ENCODE results near the gene ERRFI1.

The ERRFI1 gene

GRCh38 chr1:8015036-8015808, 10.9 kb downstream of the ERRFI1 start:
- H3K4me3 ChIP-seq (ENCODE audit: low read depth, low read length) = no peak overlapping the region
- no peaks in the 10 kb centered on the region for H3K36me3 ChIP-seq
- no peaks in the 10 kb centered on the region for H3K27me3 ChIP-seq
- DNase-seq = peak; percentile 23
- TF ChIP-seq CTCF (IDR thresholded peaks at IDR 0.05; ENCODE audit: low read depth, low read length) = peak; percentile 73
- no peaks in the 10 kb centered on the region for H3K9me3 ChIP-seq
- H3K4me1 ChIP-seq = no peaks in the 10 kb centered on the region

- Histone ChIP-seq H3K4me1 (no peaks in the 10 kb centered on the region), H3K36me3 (no peaks in the 10 kb centered on the region), H3K27me3 (no peaks in the 10 kb centered on the region), H3K4me3 (ENCODE audit: low read depth, low read length) (no peak overlapping the region), H3K9me3 (no peaks in the 10 kb centered on the region)
- TF ChIP-seq CTCF (IDR thresholded peaks at IDR 0.05; ENCODE audit: low read depth, low read length) = no peak
- no peak for DNase-seq
Observed at GRCh38 chr1:8014381-8014988, 11.6 kb downstream of the ERRFI1 start.

- no peaks in the 10 kb centered on the region for H3K4me1 ChIP-seq
- TF ChIP-seq CTCF (IDR thresholded peaks at IDR 0.05; ENCODE audit: low read depth, low read length) = no peak
- H3K4me3 ChIP-seq (ENCODE audit: low read depth, low read length) = no peak overlapping the region
- no peaks in the 10 kb centered on the region for H3K9me3 ChIP-seq
- H3K36me3 ChIP-seq = no peaks in the 10 kb centered on the region
- H3K27me3 ChIP-seq = no peaks in the 10 kb centered on the region
- no peak for DNase-seq
Observed at GRCh38 chr1:8013800-8014199, 12.3 kb downstream of the ERRFI1 start.

DNA sequence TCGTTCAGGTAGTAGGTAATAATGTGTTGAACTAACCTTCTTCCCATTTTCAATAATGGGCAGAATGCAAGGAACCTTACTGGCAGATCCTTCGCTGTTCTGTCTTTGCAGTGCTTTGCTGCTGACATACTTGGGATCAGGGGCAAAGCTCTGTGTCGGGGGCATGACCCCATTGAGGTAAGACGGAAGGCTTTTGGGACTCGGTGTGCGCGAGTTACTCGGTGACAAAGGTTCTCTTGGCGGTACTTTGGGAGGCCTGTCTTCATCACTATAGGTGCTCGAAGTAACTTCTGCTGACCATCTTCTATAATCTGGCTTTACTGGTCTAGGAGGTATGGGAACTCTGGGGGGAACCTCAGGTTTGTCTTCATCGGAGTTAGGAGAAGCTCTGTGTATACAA, 12.7 kb downstream of the ERRFI1 start:
- TF ChIP-seq CTCF (IDR thresholded peaks at IDR 0.05; ENCODE audit: low read depth, low read length) = no peak
- no peaks in the 10 kb centered on the region for H3K4me1 ChIP-seq
- no peaks in the 10 kb centered on the region for H3K36me3 ChIP-seq
- no peaks in the 10 kb centered on the region for H3K27me3 ChIP-seq
- no peaks in the 10 kb centered on the region for H3K9me3 ChIP-seq
- no peak for DNase-seq
- no peak overlapping the region for H3K4me3 ChIP-seq (ENCODE audit: low read depth, low read length)

DNA sequence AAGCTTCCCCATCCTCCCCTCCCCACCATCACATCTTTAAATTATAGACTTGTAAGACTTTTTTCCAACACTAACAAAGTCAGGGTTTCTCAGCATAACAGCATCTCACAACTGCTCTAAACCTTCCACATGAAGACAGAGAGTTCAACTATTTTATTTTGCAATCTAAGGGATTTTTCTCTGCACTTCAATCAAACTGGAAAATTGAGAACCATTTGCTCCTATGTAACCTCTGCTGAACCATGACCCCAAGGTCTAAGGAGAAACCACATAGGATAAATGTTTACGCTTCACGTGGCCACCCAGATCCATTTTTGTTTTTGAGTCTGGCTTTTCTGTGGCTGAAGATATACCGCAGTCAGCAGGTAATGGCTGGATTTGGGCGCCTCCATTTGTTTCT, 13.2 kb downstream of the ERRFI1 start:
- no peak overlapping the region for H3K4me3 ChIP-seq (ENCODE audit: low read depth, low read length)
- no peaks in the 10 kb centered on the region for H3K27me3 ChIP-seq
- no peak for DNase-seq
- no peak for TF ChIP-seq CTCF (IDR thresholded peaks at IDR 0.05; ENCODE audit: low read depth, low read length)
- H3K4me1 ChIP-seq = no peaks in the 10 kb centered on the region
- no peaks in the 10 kb centered on the region for H3K36me3 ChIP-seq
- no peaks in the 10 kb centered on the region for H3K9me3 ChIP-seq

Measured in BE2C (cell line).